NCI-H2107 treated with DMSO at 0.1 percent for 48 hours (cell line): Measurements from ENCODE around the gene ATP6V0E1.

Experiments
- DNase-seq: peaks from one replicate; lab custom pipeline; 2025; ENCODE audit not compliant: unreplicated experiment; lab: John Stamatoyannopoulos, UW

Gene ATP6V0E1

GRCh38 chr5:172956228-172956627, 27.3 kb upstream of the ATP6V0E1 start:
- DNase-seq = no peak

DNA sequence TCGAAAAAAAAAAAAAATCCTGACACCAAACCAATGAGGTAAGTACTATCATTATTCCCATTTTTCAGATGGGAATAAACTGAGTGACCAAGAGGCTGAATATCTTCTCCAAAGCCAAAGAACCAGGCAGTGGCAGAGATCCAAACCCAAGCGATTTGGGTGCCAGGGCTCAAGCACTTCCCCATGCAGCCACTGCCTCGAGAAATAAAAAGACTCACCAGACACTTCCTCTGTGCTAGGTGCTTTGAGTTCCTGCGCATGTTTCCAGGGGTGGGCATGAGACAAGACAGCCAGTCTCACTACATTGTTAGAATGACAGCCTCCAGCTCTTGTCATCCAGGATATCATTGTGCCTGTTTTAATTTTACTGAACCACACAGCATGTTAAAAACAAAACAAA, 26.6 kb upstream of the ATP6V0E1 start:
- DNase-seq = no peak

GRCh38 chr5:172957458-172957857, 26.1 kb upstream of the ATP6V0E1 start:
- DNase-seq = no peak

GRCh38 chr5:172958331-172959046, 25.1 kb upstream of the ATP6V0E1 start:
- no peak for DNase-seq

DNA sequence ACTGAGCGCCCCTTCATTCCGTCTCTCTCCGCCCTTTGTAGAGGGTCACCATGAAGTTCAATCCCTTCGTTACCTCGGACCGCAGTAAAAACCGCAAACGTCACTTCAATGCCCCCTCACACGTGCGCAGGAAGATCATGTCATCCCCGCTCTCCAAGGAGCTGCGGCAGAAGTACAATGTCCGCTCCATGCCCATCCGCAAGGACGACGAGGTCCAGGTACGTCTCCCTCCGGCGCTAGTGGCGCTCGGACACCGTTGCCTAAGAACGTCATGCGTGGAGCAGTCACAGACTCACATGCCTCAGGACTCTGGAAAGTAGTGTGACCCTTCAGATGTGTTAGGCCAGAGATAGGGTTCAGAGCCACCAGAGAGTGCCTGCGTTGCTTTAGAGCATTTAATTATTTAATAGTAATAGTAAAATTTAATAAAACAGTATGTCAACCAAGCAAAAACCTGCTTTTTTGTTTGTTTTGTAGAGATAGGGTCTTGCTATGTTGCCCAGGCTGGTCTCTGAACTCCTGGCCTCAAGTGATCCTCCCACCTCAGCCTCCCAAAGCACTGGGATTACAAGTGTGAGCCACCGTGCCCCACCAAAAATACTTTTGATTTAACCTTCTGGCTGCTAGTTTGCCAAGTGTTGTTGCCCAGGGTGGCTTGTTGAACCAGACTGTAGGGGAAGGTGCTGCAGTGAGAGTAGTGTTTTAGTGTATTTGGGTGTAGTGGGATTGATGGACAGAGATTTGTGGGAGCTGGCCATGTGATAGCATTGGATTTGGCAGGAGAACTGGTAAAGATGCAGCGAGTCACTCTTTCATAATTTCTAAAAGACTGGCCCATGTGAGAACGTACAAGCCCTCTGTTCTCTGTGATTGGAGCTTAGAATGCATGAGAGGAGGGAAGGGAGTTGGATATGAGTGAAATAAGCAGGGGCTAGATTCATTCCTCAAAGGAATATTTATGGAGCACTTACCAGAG, 23.5 kb upstream of the ATP6V0E1 start:
- no peak for DNase-seq

DNA sequence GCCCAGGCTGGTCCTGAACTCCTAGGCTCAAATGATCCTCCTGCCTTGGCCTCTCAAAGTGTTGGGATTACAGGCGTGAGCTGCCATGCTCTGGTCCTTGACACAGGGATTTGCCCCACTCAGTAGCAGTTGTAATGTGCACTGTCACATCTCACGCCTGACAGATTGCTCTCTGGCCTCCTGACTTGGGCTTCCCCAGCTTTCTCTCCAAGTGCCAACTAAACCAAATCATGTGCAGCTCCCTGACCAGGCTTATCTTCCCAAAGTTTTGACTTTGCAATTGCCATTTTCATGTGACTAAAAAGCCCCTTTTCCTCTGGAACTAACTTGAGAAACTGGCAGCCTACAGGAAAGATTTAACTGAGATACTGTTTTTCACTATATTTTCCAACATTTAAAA, 13.7 kb upstream of the ATP6V0E1 start:
- no peak for DNase-seq

GRCh38 chr5:172971482-172971881, 12.1 kb upstream of the ATP6V0E1 start:
- DNase-seq = no peak

DNA sequence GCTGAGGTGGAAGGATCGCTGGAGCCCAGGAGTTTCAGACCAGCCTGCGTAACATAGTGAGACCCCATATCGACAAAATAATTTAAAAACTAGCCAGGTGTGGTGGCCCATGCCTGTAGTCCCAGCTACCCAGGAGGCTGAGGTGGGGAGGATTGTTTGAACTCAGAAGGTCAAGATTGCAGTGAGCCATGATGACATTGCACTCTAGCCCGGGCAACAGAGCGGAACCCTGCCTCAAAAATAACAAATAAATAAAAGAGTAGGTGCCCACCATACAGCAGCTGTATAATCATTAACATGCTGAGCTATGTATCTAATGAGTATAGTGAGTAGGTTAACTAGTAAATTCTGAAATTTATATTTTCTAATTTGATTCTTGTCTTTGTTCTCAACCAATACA, 11.0 kb upstream of the ATP6V0E1 start:
- DNase-seq = no peak

DNA sequence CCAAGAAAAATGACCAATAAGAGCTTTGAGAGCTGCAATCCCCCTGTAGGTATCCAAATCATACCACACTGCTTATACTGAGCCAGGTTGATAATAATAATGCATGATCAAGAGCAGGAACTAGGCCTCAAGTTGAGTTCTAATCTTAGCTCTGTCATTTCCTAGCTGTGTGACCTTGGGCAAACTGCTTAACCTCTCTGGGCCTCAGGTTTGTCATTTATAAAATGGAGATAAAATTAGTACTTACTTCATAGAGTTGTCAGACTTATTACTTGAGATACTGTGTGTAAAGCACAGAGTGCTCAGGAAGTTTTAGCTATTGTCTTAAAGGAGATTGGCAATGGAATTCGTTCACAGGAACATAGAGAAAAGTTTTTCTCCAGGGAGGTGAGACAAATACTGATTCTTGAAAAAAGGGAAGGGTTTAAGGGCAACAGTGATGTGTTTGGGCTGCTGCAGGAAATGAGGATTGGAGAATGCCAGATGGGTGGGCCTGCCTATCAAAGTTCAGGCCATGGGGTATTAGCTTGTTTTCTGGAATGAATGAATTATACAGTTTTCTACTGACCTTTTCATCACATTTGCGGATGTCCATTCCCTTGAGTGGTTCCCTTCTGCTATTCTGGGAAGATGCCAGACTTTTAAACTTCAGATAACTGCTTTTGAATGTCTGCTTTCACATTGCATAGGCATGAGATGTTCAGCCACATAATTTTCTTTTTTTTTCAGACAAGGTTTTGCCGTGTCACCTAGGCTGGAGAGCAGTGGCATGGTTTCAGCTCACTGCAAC, 10.2 kb upstream of the ATP6V0E1 start:
- DNase-seq = no peak

DNA sequence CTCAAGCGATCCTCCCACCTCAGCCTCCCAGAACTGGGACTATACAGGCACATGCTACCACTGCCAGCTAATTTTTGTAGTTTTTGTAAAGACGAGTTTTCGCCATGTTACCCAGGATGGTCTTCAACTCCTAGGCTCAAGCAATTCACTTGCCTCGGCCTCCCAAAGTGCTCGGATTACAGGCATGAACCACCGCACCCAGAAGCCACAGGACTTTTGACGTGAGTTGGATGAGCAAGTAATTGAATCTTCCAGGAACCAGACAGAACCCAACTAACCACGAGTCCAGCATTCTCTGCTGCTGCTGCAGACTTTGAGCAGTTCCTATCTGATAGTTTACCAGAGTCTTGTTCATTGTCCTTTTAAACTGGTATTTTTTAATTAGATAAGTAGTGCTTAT, 9.6 kb upstream of the ATP6V0E1 start:
- DNase-seq = no peak

DNA sequence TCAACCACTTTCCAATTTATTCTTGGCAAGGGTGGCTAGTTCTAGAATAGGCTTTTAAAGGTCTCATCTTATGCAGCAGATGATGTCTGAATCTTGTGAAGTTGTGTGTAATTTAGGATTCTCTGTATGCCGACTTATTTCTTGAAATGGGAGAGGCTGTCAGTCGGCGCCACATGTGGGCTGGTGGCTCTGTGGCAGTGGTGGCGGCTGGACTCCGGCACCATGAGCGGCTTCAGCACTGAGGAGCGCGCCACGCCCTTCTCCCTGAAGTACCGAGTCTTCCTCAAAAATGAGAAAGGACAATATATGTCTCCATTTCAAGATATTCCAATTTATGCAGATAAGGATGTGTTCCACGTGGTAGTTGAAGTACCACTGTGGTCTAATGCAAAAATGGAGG, 8.3 kb upstream of the ATP6V0E1 start:
- no peak for DNase-seq

GRCh38 chr5:172979778-172980177, 3.8 kb upstream of the ATP6V0E1 start:
- DNase-seq = no peak

GRCh38 chr5:172981931-172982330, 1.6 kb upstream of the ATP6V0E1 start:
- no peak for DNase-seq

DNA sequence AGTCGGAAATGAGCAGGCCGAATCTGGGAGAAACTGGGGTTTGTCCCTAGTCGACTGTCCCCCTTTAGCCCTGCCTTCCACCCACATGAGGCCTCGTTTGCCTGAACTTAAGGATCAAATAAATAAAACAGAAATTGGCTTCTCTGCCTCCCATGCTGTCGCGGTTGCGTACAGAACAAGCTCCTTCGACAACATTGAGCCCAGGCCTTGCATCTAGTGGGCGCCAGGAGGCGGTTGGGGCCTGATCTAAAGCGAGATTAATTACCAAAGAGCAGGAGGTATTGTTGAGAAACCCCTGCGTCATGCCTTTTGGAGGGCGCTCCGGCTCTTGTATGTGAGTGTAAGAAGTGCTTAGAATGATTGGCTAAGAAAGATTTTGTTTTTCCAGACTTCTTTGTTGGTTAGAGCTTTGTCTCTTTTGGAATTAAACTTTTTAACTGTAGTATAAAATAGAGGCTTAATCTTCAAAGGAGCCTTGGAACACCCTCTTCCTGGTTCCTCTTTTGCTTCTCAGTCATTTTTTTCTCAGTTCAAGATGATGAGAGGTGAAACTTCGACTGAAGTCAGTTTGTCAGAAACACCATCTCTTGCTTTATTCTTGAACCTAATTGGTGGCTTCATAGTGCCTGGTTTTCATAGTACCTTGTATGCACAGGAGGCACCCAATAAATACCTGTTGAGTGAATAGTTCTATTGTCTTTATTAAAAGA, 828 bp downstream of the ATP6V0E1 start:
- DNase-seq = peak; percentile 22

- DNase-seq = no peak
Measured at GRCh38 chr5:172985596-172985995, 2.0 kb downstream of the ATP6V0E1 start.

DNA sequence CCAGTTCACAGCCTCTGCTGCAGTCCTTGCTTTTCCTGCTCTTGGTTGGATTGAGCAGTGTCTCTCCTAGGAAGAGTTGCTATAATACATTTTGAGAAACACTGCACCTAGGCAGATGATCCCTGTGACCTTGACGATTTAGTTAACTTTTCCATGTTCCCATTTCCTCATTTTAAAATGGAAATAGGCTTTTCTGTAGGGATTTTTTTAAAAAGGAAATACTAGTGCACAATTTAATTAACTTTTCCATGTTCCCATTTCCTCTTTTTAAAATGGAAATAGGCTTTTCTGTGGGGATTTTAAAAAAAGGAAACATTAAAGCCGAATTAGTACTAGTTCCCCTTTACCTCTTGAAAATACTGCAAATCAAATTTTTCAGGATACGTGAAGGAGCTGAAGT, 4.7 kb downstream of the ATP6V0E1 start:
- no peak for DNase-seq

- DNase-seq = no peak
Measured at GRCh38 chr5:172990776-172991175, 7.2 kb downstream of the ATP6V0E1 start.

DNA sequence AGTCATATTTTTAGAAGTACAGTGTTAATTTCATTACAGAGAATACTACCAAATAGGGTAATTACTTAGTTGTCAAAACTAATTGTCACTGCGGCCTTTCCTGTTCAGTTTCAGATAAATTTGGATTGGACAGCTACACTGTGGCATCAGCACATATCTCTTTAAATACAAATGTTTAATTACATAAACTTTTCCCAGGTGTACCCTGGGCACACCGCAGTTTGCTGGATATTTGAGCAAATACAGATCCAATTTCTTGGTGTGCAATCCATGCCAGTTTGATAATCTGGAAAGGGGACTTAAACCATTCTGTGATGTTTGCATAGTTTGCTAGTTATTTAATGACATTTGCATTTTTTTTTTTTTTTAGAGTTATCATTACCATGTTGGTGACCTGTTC, 10.8 kb downstream of the ATP6V0E1 start:
- DNase-seq = no peak

GRCh38 chr5:172999372-172999973, 15.9 kb downstream of the ATP6V0E1 start:
- DNase-seq = no peak

DNA sequence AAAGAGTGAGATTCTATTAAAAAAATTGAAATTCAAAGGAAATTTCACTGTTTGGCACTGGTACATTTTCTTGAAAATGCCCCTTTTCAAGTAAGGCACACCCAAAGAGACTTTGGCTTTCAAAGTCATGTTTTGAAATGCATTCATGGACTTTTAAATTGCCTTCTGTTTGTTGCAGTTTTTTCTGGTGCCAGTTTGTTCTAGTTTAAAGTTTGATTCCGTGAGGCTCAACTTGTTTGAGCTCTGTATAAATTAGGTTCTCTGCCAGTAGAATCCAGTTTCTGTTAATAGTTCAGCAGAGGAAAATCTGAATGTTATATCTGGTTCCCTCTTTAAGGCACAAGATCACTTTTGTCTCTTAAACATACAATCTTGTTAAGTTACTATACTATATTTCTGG, 16.4 kb downstream of the ATP6V0E1 start:
- DNase-seq = no peak
